HG02840 (cell line): ENCODE data around the gene CADPS.

Source experiments
- ATAC-seq: cut with Tn5 transposase; IDR thresholded peaks from one replicate; pipeline ENCODE4 v1.9.1; 2021; ENCODE audit warnings: mild to moderate bottlenecking, moderate library complexity, moderate number of reproducible peaks; ENCODE audit not compliant: unreplicated experiment, low FRiP score

CADPS gene

GRCh38 chr3:62567097-62568021 is 307.9 kb downstream of the CADPS start:
- ATAC-seq: no peak

- no peak for ATAC-seq
These were observed 309.1 kb downstream of the CADPS start for GRCh38 chr3:62566022-62566557.

DNA sequence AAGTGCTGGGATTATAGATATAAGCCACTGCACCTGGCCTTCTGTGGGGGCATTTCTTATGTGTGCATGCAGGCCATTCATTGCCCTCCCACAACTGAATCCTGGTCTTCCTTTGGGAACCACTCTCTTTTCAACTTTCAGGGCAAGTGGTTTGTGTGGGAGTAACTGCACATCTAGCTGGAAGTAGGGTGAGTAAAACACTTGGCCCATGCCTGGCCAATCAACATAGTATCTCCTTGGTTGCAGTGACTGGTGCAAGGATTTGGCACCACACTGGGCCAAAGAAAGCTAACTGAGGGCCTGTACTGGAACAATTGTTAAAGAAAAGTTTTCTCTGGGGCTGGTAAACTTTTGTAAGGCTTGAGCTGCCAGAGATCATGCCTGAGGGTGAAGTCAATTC is 312.6 kb downstream of the CADPS start:
- ATAC-seq: no peak

DNA sequence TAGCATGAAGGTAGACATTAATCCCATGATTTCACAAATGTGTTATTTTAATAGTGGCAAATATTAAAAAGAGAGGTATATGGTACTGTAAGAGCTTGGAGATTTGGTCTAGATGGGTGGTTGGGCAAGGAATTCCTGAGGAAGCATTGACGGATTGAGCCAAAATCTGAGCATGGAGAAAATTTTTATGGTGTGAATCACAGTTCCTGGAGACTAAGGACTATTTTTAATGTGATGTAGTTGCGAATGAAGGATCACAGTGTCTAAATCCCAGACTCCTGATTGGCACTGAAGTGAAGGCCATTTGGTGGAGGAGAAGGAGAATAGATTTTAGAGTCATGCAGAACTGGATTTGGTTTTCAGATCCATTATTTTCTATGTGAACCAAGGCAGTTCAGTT is 313.2 kb downstream of the CADPS start:
- no peak for ATAC-seq

DNA sequence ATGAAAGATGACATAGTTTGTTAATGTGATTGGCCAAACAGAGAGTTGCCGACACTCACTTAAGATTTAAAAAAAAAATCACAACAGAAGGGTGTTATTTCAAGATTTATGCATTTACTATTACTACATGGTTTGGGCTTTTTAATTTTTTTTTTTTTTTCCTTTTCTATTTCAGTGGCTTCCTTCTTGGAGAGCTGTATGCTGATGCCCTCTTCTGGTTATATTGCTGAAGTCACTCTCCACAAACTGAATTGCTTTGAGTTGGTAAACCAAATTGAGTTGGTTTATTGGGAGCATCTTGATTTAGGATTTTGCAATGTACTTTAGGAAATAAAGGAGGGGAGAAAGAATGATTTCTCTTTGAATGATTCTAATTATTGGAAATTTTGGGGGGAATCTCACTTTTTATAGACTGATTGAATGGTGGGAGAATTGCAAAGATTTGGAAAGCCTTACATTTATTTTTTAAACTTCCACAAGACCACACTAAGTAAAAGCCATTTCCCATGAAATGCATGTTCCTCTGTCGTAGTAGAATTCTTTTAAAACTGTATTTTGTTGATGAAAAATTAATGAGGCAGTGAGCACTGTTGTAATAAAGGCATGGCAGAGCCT is 315.3 kb downstream of the CADPS start:
- ATAC-seq: no peak

DNA sequence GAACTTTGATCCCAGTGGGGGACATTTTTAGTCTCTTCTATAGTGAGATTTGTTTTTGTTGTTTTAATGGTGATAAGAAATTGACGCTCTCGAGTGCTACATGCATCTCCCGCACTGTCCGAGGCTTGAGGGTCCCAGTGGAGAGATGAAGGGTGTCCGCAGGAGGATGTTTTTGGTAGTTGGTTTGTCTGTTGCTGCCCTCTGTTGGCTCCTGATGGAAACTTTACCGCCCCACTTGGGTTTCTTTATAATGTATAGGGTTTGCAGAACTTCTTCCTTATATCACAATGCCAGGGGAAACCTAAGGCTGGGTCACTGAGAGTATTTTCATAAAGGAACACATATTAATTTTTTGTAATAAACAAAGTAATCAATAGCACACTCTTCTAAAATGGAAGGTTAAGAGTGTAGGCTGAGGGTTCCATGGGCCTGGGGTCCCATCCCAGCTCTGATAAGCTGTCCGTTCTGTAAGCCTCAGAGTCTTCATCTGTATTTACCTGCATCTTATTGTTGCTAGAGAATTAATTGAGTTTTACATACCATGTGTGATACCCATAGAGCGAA is 316.6 kb downstream of the CADPS start:
- no peak for ATAC-seq

- no peak for ATAC-seq
These were observed 317.2 kb downstream of the CADPS start for GRCh38 chr3:62557983-62558382.

- no peak for ATAC-seq
These were observed 317.8 kb downstream of the CADPS start for GRCh38 chr3:62557450-62557849.

DNA sequence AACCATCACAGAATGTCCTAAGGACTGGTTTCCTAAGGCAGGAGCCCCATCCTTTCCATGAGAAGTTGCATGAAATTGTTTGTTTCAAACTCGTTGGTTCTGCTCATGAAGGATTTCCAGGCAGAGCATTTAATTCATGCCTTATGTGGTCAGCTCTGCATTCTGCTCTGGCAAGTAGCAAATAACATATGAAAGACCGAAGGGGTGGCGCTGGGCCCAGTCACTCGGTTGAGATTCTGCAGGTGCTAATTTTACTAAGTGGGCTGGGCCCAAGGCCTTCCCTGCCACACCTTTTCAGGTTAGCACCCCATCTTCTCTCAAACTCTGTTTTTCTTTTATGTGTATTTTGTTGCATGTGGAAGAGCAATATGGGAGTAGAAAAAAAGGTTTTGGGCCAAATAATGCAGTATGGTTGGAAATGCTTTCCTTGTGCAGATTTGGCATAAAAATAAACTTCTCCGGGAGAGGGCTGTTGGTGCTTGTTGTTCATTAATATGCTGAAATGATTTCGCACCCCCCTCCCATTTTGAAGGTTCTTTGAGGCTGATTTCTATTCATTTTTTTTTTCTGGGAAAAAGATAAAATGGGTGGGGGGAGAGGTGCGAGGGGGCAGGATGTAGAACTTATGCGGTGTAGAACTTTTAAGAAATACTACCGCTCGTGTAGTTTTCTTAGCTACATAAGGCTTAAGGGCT is 318.9 kb downstream of the CADPS start:
- ATAC-seq: no peak

DNA sequence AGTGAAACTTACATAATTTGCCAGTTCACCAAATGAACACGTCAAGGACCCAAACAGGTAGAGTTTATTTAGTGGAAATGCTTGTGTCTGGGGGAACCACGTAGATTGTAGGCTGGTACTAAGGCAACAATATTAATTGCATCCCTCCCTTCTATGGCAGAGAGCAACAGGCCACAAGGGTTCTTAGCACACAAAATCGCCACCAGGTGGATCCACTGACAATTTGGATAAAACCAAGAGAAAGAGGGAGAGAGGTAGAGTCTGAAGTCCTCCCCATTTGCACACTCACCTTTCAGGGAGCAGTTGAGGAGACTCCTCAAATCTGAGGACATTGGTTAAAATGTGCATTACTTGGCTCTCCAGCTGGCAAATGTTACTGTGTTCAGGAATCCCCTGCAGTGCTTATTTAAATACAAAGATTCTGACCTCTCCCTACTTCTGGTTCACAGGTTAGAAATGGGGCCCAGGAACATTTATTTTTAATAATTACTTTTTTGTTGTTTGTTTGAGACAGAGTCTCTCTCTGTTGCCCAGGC is 320.9 kb downstream of the CADPS start:
- ATAC-seq: no peak

GRCh38 chr3:62553811-62554210 is 321.4 kb downstream of the CADPS start:
- no peak for ATAC-seq

DNA sequence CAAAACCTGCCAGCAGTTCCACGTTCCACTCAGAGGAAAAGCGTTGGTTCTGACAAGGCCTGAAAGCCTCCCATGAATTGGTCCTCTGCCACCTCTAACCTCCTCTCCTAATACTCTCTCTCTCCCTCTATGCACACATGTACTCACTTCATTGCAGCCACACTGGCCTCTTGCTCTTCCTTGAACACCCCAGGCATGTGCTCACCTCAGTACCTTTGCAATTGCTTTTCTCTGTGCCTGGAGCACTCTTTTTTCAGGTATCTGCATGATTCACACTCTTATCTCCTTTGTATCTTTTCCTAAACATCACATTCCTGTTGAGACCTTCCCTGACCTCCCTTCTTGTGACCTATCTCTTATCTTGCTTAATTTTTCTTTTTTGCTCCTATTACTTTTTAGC is 323.7 kb downstream of the CADPS start:
- no peak for ATAC-seq

GRCh38 chr3:62550439-62550838 is 324.8 kb downstream of the CADPS start:
- ATAC-seq: no peak

DNA sequence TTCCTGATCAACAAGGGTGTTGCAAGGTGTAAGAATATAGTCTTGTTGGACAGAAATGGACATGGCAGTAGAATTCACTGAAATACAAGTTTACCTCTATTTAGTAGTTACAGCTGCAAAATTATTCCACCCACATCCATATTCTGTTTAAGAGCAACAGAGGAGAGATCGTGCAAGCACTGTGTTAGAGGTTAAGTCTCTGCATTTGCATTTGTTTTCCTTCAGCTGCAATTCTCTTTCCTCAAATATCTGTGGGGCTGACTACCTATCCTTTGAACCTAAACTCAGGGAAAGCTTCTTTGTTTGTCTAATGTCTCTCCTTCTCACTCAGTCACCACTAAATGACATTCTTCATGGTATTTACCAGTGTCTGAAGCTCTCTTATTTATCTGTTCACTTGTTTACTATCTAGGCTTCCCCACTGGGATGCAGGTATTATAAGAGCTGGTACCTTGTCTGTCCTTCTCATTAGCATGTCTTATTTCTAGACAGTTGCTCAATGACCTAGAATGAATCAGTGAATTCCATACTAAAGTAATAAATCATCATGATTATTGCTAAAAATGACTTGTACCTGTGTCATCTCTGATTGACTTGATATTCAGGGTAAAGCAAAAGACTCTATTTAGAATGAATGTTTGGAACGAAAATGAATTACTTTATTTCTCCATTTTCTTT is 326.5 kb downstream of the CADPS start:
- no peak for ATAC-seq

DNA sequence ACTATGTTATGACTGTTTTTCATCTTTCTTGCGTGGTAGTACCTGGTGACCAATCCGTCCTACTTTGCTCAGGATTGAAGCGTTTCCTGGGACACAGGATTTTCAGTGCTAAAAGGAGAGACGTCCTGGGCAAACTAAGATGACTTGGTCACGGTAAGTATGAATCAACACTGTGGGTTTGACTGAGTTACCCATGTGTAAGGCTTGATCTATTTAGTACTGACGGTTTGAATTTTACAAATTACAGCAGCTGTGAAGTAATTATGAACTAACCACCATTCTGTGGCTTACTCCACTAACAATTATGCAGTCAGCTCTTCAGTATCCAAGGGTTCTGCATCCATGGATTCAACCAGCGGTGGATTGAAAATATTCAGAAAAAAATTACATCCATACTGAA is 328.9 kb downstream of the CADPS start:
- no peak for ATAC-seq

DNA sequence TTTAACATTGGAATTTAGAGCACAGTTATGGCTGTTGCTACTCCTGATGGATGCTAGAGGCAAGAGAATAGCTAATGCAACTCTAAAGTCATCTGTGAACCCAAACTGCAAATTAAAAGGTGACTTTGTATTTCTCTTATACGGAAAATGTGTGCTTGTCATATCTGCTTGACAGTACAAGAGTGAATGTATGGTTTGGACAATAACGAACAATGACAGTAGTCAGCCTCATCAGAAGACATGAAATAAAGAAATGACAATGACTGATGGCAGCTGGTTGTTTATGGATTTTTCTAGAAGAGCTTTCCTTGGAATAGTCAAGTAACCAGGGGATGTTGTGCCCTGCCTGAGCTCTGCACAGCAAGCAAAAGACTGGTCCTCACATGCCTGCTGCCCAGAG is 333.0 kb downstream of the CADPS start:
- ATAC-seq: no peak

- no peak for ATAC-seq
These were observed 335.5 kb downstream of the CADPS start for GRCh38 chr3:62539762-62540161.

DNA sequence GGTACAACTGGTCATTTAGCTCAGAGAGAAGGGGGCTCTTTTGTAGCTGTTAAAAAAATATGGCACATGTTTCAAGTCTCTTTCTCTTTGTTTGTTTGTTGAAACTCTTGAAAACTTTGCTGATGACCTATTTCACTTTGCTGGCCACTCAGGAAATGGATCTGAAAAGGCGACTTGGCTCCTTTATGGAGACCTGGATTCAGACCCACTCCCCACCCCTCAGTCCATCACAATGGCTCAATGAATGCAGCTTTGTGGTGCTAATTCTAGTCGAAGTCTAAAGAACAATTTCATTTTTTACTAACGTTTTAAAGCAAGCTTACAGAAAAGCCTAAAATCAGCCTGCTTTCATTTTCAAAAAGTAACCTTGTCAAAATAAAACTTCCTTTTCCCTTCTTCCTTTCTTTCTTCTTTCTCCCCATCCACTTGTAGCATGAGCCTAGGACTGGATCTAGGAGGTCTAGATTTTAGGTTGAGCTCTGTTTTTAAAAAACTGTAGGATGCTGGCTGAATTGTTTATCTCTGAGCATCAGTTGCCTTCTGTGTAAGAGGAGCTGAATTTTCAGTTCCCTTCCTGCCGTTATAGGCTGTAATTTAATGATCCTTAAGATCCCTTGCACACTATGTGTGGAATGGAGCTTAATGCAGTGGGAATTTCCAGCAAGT is 336.4 kb downstream of the CADPS start:
- no peak for ATAC-seq

DNA sequence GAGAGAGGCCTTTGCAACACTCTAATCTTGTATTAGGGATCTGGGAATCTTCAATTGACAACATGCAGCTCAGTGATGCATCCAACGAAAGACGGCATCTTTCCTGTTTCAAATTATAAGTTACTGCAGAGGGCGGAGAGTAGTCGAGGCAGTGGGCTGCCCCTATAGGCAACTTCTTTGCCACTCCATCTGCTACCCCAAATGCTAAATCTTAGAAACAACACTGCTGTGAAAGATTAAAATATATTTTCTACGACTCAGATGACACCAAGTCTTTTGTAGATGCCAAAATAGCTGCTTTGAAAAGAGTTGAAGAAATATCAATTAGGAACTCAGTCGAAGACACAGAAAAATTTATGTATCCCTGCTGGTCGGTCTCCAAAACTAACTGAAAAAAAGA is 340.9 kb downstream of the CADPS start:
- no peak for ATAC-seq
